Parathyroid adenoma (tissue), 2 donors: ENCODE results near the gene CAMK2B.

ENCODE experiments used
- H2AFZ ChIP-seq: fragments of 300-600 bp; sonication (generic); one replicate; pipeline ENCODE4 v1.7.0; 2017; ENCODE audit warnings: antibody characterized with exemption, mild to moderate bottlenecking
- H3K27ac ChIP-seq: fragments of 300-600 bp; sonication (generic); one replicate; pipeline ENCODE4 v1.7.0; 2017
- H3K27me3 ChIP-seq: fragments of 300-600 bp; sonication (generic); one replicate; pipeline ENCODE4 v1.7.0; 2017; ENCODE audit warnings: low read length; ENCODE audit not compliant: control insufficient read depth, insufficient read depth
- H3K36me3 ChIP-seq: fragments of 300-600 bp; sonication (generic); one replicate; pipeline ENCODE4 v1.7.0; 2017; ENCODE audit warnings: low read length; ENCODE audit not compliant: control insufficient read depth, insufficient read depth
- H3K4me1 ChIP-seq: fragments of 300-600 bp; sonication (generic); one replicate; pipeline ENCODE4 v1.7.0; 2017; ENCODE audit warnings: control low read depth
- H3K4me2 ChIP-seq: fragments of 300-600 bp; sonication (generic); one replicate; pipeline ENCODE4 v1.7.0; 2017; ENCODE audit warnings: low read length
- H3K4me3 ChIP-seq: fragments of 300-600 bp; sonication (generic); one replicate; pipeline ENCODE4 v1.7.0; 2017; ENCODE audit warnings: low read depth, low read length
- H3K79me2 ChIP-seq: fragments of 300-600 bp; sonication (generic); one replicate; pipeline ENCODE4 v1.7.0; 2017; ENCODE audit warnings: control low read depth
- H3K9ac ChIP-seq: fragments of 300-600 bp; sonication (generic); one replicate; pipeline ENCODE4 v1.7.0; 2017; ENCODE audit warnings: mild to moderate bottlenecking
- H3K9me3 ChIP-seq: fragments of 300-600 bp; sonication (generic); one replicate; pipeline ENCODE4 v1.7.0; 2017; ENCODE audit warnings: low read length; ENCODE audit not compliant: control insufficient read depth
- CTCF ChIP-seq: fragments of 300-600 bp; sonication (generic); IDR thresholded peaks from one replicate; pipeline ENCODE4 v1.7.0; 2017; ENCODE audit warnings: antibody characterized with exemption, mild to moderate bottlenecking
- donor health status: primary hyperparathyroidism.

CAMK2B gene

GRCh38 chr7:44267719-44268421 lies 57.5 kb downstream of the CAMK2B start:
- H3K4me3 ChIP-seq: no peak overlapping the region
- no peak for TF ChIP-seq CTCF
- H3K4me2 ChIP-seq: no peak overlapping the region
- H3K4me1 ChIP-seq: no peaks in the 10 kb centered on the region
- H3K27ac ChIP-seq: no peak overlapping the region
- H2AFZ ChIP-seq: no peak overlapping the region
- no peaks in the 10 kb centered on the region for H3K79me2 ChIP-seq
- H3K9ac ChIP-seq: no peak overlapping the region
- H3K9me3 ChIP-seq: no peaks in the 10 kb centered on the region
- H3K27me3 ChIP-seq: no peaks in the 10 kb centered on the region
- H3K36me3 ChIP-seq: no peaks in the 10 kb centered on the region

- no peaks in the 10 kb centered on the region for H3K36me3 ChIP-seq
- H3K4me2 ChIP-seq: no peak overlapping the region
- no peak overlapping the region for H3K9ac ChIP-seq
- no peaks in the 10 kb centered on the region for H3K4me1 ChIP-seq
- TF ChIP-seq CTCF: no peak
- H3K79me2 ChIP-seq: no peaks in the 10 kb centered on the region
- no peak overlapping the region for H2AFZ ChIP-seq
- H3K27ac ChIP-seq: no peak overlapping the region
- no peaks in the 10 kb centered on the region for H3K27me3 ChIP-seq
- H3K4me3 ChIP-seq: no peak overlapping the region
- H3K9me3 ChIP-seq: no peaks in the 10 kb centered on the region
These were observed 58.2 kb downstream of the CAMK2B start for GRCh38 chr7:44267178-44267577.

DNA sequence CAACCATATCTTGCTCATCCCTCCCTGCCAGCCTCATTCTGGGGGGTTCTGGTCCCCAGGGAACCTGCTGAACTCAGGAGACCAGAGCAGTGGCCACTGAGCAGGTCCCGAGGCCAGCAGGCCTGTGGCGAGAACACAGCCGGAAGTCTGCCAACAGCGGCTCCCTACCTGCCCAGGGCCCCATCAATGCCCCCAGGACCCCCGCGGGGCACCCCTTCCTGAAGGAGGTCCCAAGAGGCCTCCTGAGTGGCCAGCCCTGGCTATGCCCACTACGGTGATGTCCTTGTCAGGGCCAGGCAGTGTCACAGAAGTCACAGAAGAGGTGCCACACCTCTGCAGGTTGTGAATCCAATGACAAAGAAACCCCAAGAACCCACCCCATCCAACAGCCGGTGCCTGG lies 58.9 kb downstream of the CAMK2B start:
- Histone ChIP-seq H3K4me1 (no peaks in the 10 kb centered on the region), H3K27me3 (no peaks in the 10 kb centered on the region), H3K9ac (no peak overlapping the region)

GRCh38 chr7:44265728-44266127 lies 59.7 kb downstream of the CAMK2B start:
- H3K4me3 ChIP-seq: no peak overlapping the region
- H3K79me2 ChIP-seq: no peaks in the 10 kb centered on the region
- no peaks in the 10 kb centered on the region for H3K9me3 ChIP-seq
- no peak overlapping the region for H2AFZ ChIP-seq
- no peaks in the 10 kb centered on the region for H3K36me3 ChIP-seq
- no peak overlapping the region for H3K4me2 ChIP-seq
- H3K4me1 ChIP-seq: no peaks in the 10 kb centered on the region
- no peak overlapping the region for H3K27ac ChIP-seq
- H3K27me3 ChIP-seq: no peaks in the 10 kb centered on the region
- no peak overlapping the region for H3K9ac ChIP-seq
- no peak for TF ChIP-seq CTCF

More for the DNA sequence above, 58.9 kb downstream of the CAMK2B start:
- no peak overlapping the region for H3K4me2 ChIP-seq
- no peaks in the 10 kb centered on the region for H3K79me2 ChIP-seq
- no peak overlapping the region for H2AFZ ChIP-seq
- no peak overlapping the region for H3K27ac ChIP-seq
- no peak overlapping the region for H3K4me3 ChIP-seq
- H3K9me3 ChIP-seq: no peaks in the 10 kb centered on the region
- TF ChIP-seq CTCF: no peak
- H3K36me3 ChIP-seq: no peaks in the 10 kb centered on the region

DNA sequence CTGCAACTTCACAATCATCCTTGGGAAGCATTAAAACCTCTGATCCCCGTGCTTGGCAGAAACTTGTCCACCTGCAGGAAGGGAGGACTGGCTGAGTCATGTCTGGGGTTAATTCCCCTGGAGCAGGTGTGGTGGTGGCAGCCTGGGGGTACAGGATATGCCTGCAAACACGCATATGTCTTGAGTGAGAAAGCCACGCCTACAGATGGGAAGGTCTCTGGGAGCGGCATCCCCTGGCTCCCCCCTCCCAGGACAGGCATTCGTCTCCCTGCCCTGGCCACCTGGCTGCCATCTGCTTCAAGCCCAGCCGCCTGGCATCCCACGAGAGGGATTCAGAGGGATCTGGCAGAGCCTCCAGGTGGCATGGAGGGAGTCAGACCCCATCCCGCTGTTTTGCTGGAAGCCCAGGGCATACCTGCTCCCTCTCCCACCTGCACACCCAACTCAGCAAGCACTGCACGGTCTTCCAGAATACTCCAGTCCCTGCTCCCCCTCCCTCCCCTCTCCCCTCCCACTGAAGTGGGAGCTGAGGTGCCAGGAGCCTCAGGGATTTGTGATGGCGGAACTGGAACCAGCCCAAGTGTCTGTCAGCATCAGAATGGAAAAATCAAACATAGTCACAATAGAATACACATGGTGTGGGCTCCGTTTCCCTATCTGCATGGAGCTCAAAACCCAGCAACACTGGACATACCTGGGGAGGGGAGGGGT lies 61.0 kb downstream of the CAMK2B start:
- no peaks in the 10 kb centered on the region for H3K4me1 ChIP-seq

More for the DNA sequence above, 61.0 kb downstream of the CAMK2B start:
- no peak overlapping the region for H3K4me3 ChIP-seq
- H3K4me2 ChIP-seq: no peak overlapping the region
- TF ChIP-seq CTCF: no peak
- H3K9me3 ChIP-seq: no peaks in the 10 kb centered on the region
- H3K27me3 ChIP-seq: no peaks in the 10 kb centered on the region
- H3K79me2 ChIP-seq: no peaks in the 10 kb centered on the region
- H3K9ac ChIP-seq: no peak overlapping the region
- H3K27ac ChIP-seq: no peak overlapping the region
- H3K36me3 ChIP-seq: no peaks in the 10 kb centered on the region
- H2AFZ ChIP-seq: no peak overlapping the region
